Esophagus (tissue), 2 donors: ENCODE measurements around the gene RAI1. TPM values are rescaled to one million over a fixed set of nuclear protein-coding genes. Genes with fewer than 3 reads are reported as not detected.

ENCODE experiments used
- H3K27ac ChIP-seq, 2 donors: one replicate each; pipeline ENCODE4 v1.5.1; 2013; ENCODE audit warnings: low read depth in 2 of 2, mild to moderate bottlenecking in 2 of 2, inconsistent platforms in 1 of 2, low read length in 1 of 2, moderate library complexity in 1 of 2
- H3K27me3 ChIP-seq, 2 donors: one replicate each; pipeline ENCODE4 v1.6.1; 2013; ENCODE audit warnings: low read length in 2 of 2, control low read depth in 1 of 2, mild to moderate bottlenecking in 1 of 2; ENCODE audit not compliant: insufficient read depth in 2 of 2, control insufficient read depth in 1 of 2
- H3K36me3 ChIP-seq, 2 donors: one replicate each; pipeline ENCODE4 v1.6.1; 2013; ENCODE audit warnings: low read length in 1 of 2; ENCODE audit not compliant: control insufficient read depth in 2 of 2, insufficient read depth in 2 of 2
- H3K4me1 ChIP-seq, 2 donors: one replicate each; pipeline ENCODE4 v1.6.1; 2013; ENCODE audit warnings: low read length in 1 of 2; ENCODE audit not compliant: control insufficient read depth in 2 of 2, insufficient read depth in 2 of 2
- H3K4me3 ChIP-seq, 2 donors: one replicate each; pipeline ENCODE4 v1.5.1; 2013; ENCODE audit warnings: low read length in 2 of 2, mild to moderate bottlenecking in 2 of 2, low read depth in 1 of 2, moderate library complexity in 1 of 2
- H3K9me3 ChIP-seq, 2 donors: one replicate each; pipeline ENCODE4 v1.6.1; 2013; ENCODE audit warnings: mild to moderate bottlenecking in 2 of 2, low read depth in 1 of 2, low read length in 1 of 2, moderate library complexity in 1 of 2; ENCODE audit not compliant: control insufficient read depth in 2 of 2, insufficient read depth in 1 of 2
- WGBS, 2 donors: extraction: QIAGEN DNeasy Blood & Tissue Kit; methylation state at CpG; one replicate each; pipeline ENCODE4 v1.1.7; 2013; 5-methylcytosine and 5-hydroxymethylcytosine counted together
- polyA plus RNA-seq, 2 donors: library from polyadenylated mRNA; stranded (reverse); fragments of 200-250 nt; gene quantifications; one replicate each; pipeline ENCODE4 v1.2.3, GENCODE V29; 2013
- donor health status: healthy with polysubstance abuse.
- donor health status: Bipolar disorder and iron deficiency.

The RAI1 gene
- polyA plus RNA-seq, 2 donors = 10.7 to 14.4 TPM

DNA sequence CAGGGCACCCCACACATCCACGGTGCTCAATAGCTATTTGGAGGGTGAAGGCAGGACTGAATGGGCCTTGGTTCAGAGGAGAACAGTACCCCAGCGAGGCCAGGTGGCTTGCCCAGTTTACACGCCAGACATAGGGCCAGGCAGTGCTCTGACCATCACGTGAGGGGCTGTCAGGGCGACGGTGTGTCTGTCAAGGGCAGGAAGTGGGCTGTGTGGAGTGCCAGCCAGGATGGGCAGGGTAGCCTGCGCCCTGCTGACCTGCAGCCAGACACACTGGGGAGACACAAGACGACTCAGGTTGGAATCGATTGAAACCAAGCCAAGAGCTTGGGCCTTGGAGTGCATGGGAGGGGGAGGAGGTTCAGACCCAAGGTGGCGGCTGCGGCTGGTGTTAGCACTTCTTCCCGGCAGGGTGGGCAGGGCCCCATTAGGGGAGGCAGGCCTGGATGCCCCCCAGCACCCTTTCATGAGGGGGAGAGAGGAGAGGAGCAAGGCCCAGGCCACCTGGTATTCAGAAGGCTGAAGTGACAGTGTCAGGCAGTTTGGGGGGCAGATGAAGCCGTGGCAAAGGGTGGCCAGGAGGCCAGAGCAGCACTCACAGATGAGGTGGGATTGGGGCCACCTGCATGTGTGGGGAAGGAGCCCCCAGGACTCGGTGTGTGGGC lies 87.3 kb downstream of the RAI1 start:
- no peaks in the 10 kb centered on the region for H3K27me3 ChIP-seq
- peak overlapping the region in 1 of 2 donors; percentile 2 for H3K27ac ChIP-seq
- H3K9me3 ChIP-seq = no peaks in the 10 kb centered on the region
- H3K4me3 ChIP-seq = no peak overlapping the region
- WGBS, 2 donors = 60 to 63% methylated on average over 14 of the region's 14 CpGs
- H3K4me1 ChIP-seq = peaks cover 17 to 24% of the 10 kb centered on the region in 2 donors
- peaks cover 0 to 2% of the 10 kb centered on the region in 2 donors for H3K36me3 ChIP-seq

DNA sequence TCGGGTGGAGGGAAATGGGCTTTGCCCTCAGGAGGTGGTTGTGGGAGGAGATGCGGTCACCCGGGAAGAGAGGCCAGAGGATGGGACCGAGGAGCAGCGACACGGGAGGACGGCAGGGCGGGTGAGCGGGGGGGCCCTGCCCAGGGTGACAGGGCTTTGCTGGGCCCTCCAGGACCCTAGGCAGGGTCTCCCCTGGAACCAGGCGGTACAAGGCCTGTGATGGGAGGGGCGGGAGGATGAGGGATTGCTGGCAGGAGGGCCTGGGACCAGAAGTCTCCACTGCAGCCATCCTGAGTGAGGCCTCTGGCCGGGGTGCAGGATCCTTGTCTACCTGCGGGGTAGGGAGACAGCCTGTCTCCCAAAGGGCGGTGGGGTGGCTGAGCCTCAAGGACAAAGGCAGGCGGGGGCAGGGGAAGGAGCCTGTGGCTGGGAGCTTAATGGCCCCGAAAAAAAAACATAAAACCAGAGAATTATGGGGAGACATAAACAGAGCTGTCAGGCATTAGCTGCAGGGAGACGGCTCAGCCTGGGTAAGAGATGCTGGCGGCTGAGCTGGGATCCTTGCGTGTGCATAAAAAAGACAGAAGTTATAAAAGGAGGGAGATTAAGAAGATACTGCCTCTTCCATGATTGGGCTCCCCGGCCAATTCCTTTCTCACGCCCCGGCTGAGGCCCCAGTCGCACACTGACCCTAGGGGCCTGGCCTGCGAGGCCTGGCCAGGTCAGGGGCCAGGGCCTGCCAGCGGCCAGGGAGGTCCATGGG lies 88.8 kb downstream of the RAI1 start:
- H3K36me3 ChIP-seq = no peaks in the 10 kb centered on the region
- H3K4me1 ChIP-seq = peaks cover 22 to 27% of the 10 kb centered on the region in 2 donors
- H3K4me3 ChIP-seq = no peak overlapping the region
- 76 to 78% methylated on average over 25 of the region's 25 CpGs for WGBS, 2 donors
- H3K9me3 ChIP-seq = no peaks in the 10 kb centered on the region
- no peaks in the 10 kb centered on the region for H3K27me3 ChIP-seq
- peak overlapping the region; percentile 18 to 28 for H3K27ac ChIP-seq

DNA sequence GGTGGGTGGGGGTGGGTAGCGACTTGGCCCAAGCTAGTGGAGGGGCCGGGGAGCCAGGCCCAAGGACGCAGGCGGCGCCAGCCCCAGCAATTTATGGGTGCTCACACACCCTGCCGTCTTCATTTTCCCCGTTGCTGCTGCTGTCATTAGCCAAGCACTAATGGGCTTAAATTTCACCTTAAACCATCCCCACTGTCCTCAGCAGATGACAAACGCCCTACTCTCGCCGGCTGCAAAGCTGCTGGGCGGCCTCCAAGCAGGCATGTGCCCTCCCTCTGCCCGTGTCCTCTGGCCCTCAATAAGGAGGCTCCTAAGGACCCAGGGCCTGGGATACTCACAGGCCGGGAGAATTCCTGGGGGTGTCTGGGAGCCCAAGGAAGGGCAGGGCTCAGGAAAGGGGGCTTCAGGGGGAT lies 89.4 kb downstream of the RAI1 start:
- no peaks in the 10 kb centered on the region for H3K9me3 ChIP-seq
- H3K27ac ChIP-seq = peak overlapping the region; percentile 26 to 28
- WGBS, 2 donors = 80 to 84% methylated on average over 10 to 13 of the region's 13 CpGs
- H3K27me3 ChIP-seq = no peaks in the 10 kb centered on the region
- H3K4me3 ChIP-seq = no peak overlapping the region
- peaks cover 20 to 23% of the 10 kb centered on the region in 2 donors for H3K4me1 ChIP-seq
- H3K36me3 ChIP-seq = no peaks in the 10 kb centered on the region

DNA sequence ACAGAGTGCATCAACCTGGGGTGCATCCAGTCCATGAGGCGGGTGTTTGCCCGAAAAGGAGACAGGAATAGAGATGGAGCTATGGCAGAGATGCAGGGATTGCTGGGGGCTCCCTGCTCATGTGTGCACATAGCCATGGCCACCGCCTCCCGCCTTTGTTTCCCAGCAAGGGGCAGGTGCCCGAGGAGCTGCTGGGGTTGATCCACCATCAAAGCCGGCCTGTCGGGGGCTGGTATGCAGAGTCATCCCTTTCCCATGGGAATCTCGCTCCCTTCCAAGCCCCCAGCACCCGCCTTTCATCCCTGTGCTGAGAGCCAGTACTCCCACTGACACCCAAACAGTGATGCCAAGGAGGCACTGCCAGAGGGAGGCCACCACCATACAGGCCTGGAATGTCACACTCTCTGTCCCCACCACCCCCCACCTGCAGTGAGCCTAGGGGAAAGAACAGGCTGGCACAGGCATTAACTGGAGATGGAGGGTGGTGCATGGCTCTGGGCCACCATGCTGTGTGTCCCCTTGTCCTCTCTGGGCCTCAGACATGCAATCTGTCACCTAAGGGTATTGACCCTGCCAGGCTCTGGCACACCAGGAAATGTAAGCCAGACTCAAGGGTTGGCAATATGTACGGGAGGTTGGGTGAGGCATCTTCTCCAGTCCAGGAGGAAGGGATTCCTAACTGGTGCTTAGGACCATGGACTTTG lies 90.4 kb downstream of the RAI1 start:
- Histone ChIP-seq H3K36me3 (no peaks in the 10 kb centered on the region), H3K4me1 (peaks cover 13 to 14% of the 10 kb centered on the region in 2 donors), H3K4me3 (no peak overlapping the region), H3K27ac (no peak overlapping the region), H3K9me3 (no peaks in the 10 kb centered on the region), H3K27me3 (no peaks in the 10 kb centered on the region)
- 85 to 89% methylated on average over 9 to 10 of the region's 10 CpGs for WGBS, 2 donors

DNA sequence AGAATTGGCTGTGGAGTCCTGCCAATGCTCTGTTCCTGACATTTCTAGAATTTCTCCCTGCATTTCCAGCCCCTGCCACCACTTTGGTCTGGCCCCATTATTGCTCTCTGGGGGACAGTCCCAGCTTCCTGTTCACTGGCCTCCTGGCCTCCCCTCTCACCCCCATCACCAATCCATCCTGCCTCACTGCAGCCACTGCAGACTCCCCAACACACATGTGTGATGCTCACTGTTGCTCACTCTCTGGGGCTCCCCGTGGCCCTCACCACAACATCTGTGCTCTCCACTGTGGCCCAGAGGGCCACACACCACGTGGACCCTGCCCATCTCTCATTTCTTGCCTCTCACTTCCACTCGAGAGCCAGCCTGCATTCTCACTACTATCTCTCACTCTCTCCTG lies 91.0 kb downstream of the RAI1 start:
- Histone ChIP-seq H3K4me3 (no peak overlapping the region), H3K36me3 (peaks cover 0 to 3% of the 10 kb centered on the region in 2 donors), H3K9me3 (no peaks in the 10 kb centered on the region), H3K4me1 (peaks cover 10 to 12% of the 10 kb centered on the region in 2 donors), H3K27ac (no peak overlapping the region), H3K27me3 (no peaks in the 10 kb centered on the region)
- 68 to 71% methylated on average over 3 of the region's 3 CpGs for WGBS, 2 donors

DNA sequence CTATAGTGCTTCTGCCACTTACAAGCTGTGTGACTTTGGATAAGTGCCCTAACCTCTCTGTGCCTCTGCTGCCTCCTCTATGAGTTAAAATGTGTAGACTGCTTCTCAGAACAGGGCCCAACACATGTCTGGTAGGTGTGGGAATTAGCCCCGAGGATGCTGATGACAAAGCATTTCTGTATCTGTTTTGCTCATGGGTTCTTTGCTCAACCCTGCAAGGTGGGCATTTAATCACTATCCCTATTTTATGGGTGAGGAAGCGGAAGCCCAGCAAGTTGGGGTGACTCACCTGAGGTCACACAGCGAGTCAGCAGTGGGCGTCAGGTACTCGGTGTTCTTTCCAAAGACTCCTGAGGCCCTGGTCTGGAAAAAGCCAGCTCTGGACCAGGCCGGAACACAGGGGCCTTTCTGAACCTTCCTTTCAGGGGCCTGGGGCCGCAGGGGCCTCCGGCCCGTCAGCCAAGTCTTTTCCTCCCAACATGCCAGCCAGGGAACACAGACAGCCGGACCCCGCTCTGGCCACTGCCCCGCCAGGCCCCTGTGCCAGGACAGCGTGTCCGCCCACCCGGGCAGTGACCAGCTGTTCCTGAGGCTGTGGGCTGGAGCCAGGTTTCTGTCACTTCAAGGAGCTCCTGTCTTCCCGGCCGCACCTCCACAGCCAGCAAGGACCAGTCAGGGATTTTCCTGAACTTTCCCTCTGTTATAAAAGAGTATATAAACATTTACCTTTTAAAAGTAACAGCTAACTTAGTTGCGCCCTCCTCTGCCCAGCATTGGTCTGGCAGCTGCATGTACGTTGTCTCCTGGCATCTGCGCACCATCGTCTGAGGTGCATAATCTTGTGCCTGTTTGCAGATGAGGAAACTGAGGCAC lies 93.0 kb downstream of the RAI1 start:
- Histone ChIP-seq H3K27ac (peak overlapping the region; percentile 54 to 85), H3K4me1 (peaks cover 8 to 10% of the 10 kb centered on the region in 2 donors), H3K27me3 (no peaks in the 10 kb centered on the region), H3K4me3 (no peak overlapping the region), H3K36me3 (peaks cover 0 to 6% of the 10 kb centered on the region in 2 donors), H3K9me3 (no peaks in the 10 kb centered on the region)
- WGBS, 2 donors = 51 to 54% methylated on average over 21 of the region's 21 CpGs

DNA sequence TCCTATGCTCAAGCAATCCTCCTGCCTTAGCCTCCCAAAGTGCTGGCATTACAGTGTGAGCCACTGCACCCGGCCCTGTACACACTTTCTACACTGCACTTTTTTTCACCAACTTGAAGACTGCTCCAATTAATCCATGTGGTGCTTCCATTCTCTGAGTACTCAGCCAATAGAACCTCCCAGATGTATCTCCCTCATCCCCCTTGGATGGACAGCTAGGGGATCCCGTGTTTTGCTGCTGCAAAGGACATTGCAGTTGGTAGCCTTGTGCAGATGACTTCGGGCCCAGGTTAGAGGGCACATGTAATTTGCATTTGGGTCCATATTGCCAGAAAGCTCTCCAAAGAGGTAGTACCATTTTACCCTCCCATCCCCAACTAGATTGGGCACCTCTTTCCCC lies 95.6 kb downstream of the RAI1 start:
- Histone ChIP-seq H3K9me3 (no peaks in the 10 kb centered on the region), H3K27me3 (no peaks in the 10 kb centered on the region), H3K27ac (no peak overlapping the region), H3K36me3 (peaks cover 0 to 6% of the 10 kb centered on the region in 2 donors), H3K4me3 (no peak overlapping the region), H3K4me1 (peaks cover 5 to 14% of the 10 kb centered on the region in 2 donors)
- 73 to 79% methylated on average over 3 of the region's 3 CpGs for WGBS, 2 donors

DNA sequence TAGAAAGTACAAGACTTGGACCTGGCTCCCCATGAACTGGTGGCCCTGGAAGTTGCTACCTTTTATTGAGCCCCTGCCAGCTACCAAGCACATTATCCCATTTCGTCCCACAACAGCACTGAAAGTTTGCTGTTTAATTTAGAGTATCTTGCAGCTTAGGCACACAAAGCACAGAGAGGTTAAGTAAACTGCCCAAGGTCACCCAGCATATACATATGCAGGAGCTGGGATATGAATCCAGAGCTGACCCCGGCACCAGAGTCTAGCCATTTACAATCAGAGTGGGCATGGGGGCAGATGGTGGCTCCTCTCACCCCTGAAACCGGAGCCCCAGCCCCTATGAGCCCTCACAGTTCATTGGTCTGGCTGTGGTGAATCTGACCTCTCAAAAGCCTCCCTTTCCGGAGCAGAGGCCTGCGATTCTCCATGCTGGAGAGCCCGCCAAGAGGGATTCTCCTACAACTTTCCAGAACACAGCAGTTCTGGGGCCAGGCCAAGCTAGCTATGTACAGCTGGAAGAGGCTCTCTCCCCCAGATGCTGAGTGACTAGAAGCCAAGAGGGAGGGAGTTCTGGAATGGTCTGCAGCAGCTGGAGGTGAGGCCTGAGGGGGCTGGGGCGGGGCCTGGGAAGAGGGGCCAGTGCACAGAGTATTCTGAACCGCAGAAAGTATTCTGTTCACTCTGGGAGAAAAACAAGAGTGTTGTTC lies 97.2 kb downstream of the RAI1 start:
- Histone ChIP-seq H3K4me1 (peaks cover 5 to 16% of the 10 kb centered on the region in 2 donors), H3K27ac (peak overlapping the region; percentile 29 to 62), H3K9me3 (no peaks in the 10 kb centered on the region), H3K36me3 (peaks cover 0 to 6% of the 10 kb centered on the region in 2 donors), H3K27me3 (no peaks in the 10 kb centered on the region), H3K4me3 (no peak overlapping the region)
- 67 to 78% methylated on average over 8 of the region's 8 CpGs for WGBS, 2 donors
